HEK293T (cell line): ENCODE measurements around the gene IRAG1.

Source experiments
- CTCF ChIA-PET: fragments of 350-600 bp; formaldehyde crosslinking; extraction: SDS; loops from one replicate; lab custom pipeline; 2021; ENCODE audit warnings: antibody characterized with exemption, inconsistent platforms; lab: Yijun Ruan, JAX
- POLR2A ChIA-PET: fragments of 350-600 bp; formaldehyde crosslinking; extraction: SDS; loops from one replicate; lab custom pipeline; 2020; ENCODE audit warnings: antibody characterized with exemption, inconsistent platforms; lab: Yijun Ruan, JAX
- DNase-seq: peaks from one replicate; pipeline ENCODE4 v3.0.0; 2012; ENCODE audit warnings: mixed read lengths; ENCODE audit errors: extremely low spot score
- ARNT ChIP-seq: fragments of 450-650 bp; IDR thresholded peaks from 2 replicates; pipeline ENCODE4 v1.6.1; 2017; ENCODE audit warnings: mild to moderate bottlenecking
- BHLHE40 ChIP-seq: fragments of 450-650 bp; IDR thresholded peaks from 2 replicates; pipeline ENCODE4 v1.6.1; 2016; ENCODE audit warnings: mild to moderate bottlenecking, moderate library complexity, borderline replicate concordance
- CTBP1 ChIP-seq: fragments of 450-650 bp; IDR thresholded peaks from 2 replicates; pipeline ENCODE4 v1.6.1; 2016; ENCODE audit warnings: borderline replicate concordance
- ELF4 ChIP-seq: fragments of 450-650 bp; IDR thresholded peaks from 2 replicates; pipeline ENCODE4 v1.6.1; 2017; ENCODE audit warnings: antibody characterized with exemption
- FOXA1 ChIP-seq: fragments of 450-650 bp; IDR thresholded peaks from 2 replicates; pipeline ENCODE4 v1.6.1; 2016; ENCODE audit warnings: mild to moderate bottlenecking
- FOXK2 ChIP-seq: fragments of 450-650 bp; IDR thresholded peaks from 2 replicates; pipeline ENCODE4 v1.6.1; 2016; ENCODE audit warnings: mild to moderate bottlenecking
- FOXM1 ChIP-seq: fragments of 450-650 bp; IDR thresholded peaks from 2 replicates; pipeline ENCODE4 v1.6.1; 2017; ENCODE audit warnings: mild to moderate bottlenecking, borderline replicate concordance
- HDGF ChIP-seq: fragments of 450-650 bp; IDR thresholded peaks from 2 replicates; pipeline ENCODE4 v1.6.1; 2017; ENCODE audit warnings: antibody characterized with exemption, borderline replicate concordance
- L3MBTL2 ChIP-seq: fragments of 450-650 bp; conservative IDR thresholded peaks from 2 replicates; pipeline ENCODE4 v1.6.1; 2016; ENCODE audit warnings: mild to moderate bottlenecking
- LEF1 ChIP-seq: fragments of 450-650 bp; IDR thresholded peaks from 2 replicates; pipeline ENCODE4 v1.6.1; 2017; ENCODE audit warnings: mild to moderate bottlenecking, borderline replicate concordance
- NFRKB ChIP-seq: fragments of 450-650 bp; IDR thresholded peaks from 2 replicates; pipeline ENCODE4 v1.6.1; 2016; ENCODE audit warnings: mild to moderate bottlenecking, moderate library complexity
- SP1 ChIP-seq: fragments of 450-650 bp; IDR thresholded peaks from 2 replicates; pipeline ENCODE4 v1.6.1; 2017
- SUZ12 ChIP-seq: fragments of 450-650 bp; IDR thresholded peaks from 2 replicates; pipeline ENCODE4 v1.6.1; 2016; ENCODE audit warnings: mild to moderate bottlenecking
- TARDBP ChIP-seq: fragments of 450-650 bp; IDR thresholded peaks from 2 replicates; pipeline ENCODE4 v1.6.1; 2016
- ZNF384 ChIP-seq: fragments of 450-650 bp; IDR thresholded peaks from 2 replicates; pipeline ENCODE4 v1.6.1; 2016
- TF ChIP-seq, protein P1 (sequence below): fragments of 450-650 bp; IDR thresholded peaks from 2 replicates; pipeline ENCODE4 v1.6.1; 2016

The IRAG1 gene

DNA sequence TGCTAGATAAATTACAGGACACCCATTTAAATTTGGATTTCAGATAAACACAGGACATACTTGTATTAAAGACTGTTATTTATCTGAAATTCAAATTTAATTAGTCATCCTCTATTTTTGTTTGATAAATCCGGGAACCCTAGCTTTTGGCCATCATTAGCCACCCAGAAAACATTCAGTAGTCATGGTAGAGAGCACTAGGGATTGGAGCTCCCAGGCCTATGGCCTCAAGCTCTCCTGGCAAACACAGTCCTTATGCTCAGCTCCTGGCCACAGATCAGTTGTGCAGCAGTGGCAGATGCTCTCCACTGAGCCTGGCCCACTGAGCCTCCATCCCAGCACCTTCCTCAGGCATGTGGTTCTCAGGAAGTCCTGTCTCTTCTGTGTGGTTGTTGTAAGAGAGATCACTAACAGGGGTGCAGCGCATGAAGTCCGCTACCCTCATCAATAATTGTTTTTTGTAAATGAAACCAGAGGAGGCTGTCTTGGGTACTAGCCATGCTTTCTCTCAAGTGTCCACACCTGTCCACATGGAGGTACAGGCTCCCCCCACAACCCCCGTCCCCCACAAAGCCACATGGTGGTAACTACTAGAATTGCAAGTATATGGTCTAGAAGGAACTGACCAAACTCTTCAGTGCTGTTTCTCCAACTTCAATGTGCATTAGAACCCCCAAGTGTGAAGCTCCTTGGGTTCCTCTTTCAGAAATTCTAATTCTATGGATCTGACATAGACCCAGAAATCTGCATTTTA, 1.1 kb upstream of the IRAG1 start:
- CTCF ChIA-PET, result no interaction called here

DNA sequence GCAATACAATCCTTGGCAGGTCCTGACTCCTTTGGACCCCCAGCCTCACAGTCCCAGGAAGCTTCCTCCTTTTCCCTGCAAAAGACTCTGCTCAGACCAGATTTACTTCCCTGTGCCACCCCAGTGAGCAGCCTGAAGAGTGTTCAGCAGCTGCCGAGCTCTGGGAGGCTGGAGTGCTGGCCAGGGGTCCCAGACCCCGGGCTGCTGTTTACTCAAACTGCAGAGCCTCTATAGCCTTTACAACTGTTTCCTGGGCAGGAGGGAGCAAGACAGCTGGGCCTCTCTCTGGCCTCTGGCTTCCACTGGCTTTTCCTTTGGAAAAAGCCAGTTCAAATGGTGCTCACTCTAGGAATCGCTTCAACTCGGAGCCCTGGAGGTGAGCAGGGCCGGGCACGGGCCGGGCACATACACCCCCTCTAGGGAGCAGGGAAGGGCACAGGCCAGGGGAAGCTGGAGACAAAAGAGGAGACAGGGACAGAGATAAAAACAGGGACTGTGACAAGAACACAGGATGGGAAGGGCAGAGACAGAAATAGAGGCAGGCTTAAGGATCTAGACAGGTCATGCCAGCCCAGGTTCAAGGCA, 932 bp downstream of the IRAG1 start:
- ChIA-PET POLR2A (no interaction called here), CTCF (no interaction called here)
- DNase-seq, result no peak
- TF ChIP-seq FOXM1 (no peak), L3MBTL2 (no peak), LEF1 (no peak), ARNT (no peak), ZNF384 (no peak), FOXK2 (no peak), SP1 (no peak), CTBP1 (no peak), ELF4 (no peak), HDGF (no peak), BHLHE40 (no peak), TARDBP (no peak), FOXA1 (no peak), NFRKB (no peak), SUZ12 (no peak)
- TF ChIP-seq, protein P1, sequence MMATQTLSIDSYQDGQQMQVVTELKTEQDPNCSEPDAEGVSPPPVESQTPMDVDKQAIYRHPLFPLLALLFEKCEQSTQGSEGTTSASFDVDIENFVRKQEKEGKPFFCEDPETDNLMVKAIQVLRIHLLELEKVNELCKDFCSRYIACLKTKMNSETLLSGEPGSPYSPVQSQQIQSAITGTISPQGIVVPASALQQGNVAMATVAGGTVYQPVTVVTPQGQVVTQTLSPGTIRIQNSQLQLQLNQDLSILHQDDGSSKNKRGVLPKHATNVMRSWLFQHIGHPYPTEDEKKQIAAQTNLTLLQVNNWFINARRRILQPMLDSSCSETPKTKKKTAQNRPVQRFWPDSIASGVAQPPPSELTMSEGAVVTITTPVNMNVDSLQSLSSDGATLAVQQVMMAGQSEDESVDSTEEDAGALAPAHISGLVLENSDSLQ, result no peak

More for the DNA sequence above, 1.1 kb upstream of the IRAG1 start:
- TF ChIP-seq L3MBTL2, result no peak
- no peak for DNase-seq
- POLR2A ChIA-PET, result no interaction called here

DNA sequence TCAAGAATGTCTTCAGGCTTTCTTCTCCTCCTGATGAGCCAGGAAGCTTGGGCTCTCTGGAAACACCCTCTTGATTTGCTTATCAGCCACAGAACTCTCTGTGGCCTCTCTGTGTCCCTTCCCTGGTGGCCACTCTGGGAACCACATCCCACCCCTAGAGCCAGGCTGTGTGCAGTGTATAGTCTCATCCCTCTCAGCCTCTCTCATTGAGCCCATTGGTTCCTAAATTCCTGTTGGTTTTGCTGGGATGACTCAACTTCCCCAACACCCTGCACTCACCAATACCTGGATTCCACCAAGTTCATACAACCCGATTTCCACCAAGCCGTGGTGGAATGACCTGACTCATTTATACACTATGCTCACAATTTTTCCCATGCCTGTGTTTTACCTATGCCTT, 5.2 kb downstream of the IRAG1 start:
- TF ChIP-seq LEF1, result no peak
- no peak for TF ChIP-seq FOXM1
- TF ChIP-seq SUZ12, result no peak
- TF ChIP-seq ZNF384, result no peak
- no peak for TF ChIP-seq BHLHE40
- no peak for TF ChIP-seq NFRKB
- TF ChIP-seq SP1, result no peak
- TF ChIP-seq FOXK2, result no peak
- no peak for TF ChIP-seq TARDBP
- TF ChIP-seq L3MBTL2, result no peak
- no peak for TF ChIP-seq ARNT
- CTCF ChIA-PET, result interaction anchor here (1.5 kb wide), 1 partner anchor 19 kb away, joined by 4 read pairs; no protein-coding TSS in a partner anchor
- POLR2A ChIA-PET, result no interaction called here
- peak; percentile 44 for DNase-seq

DNA sequence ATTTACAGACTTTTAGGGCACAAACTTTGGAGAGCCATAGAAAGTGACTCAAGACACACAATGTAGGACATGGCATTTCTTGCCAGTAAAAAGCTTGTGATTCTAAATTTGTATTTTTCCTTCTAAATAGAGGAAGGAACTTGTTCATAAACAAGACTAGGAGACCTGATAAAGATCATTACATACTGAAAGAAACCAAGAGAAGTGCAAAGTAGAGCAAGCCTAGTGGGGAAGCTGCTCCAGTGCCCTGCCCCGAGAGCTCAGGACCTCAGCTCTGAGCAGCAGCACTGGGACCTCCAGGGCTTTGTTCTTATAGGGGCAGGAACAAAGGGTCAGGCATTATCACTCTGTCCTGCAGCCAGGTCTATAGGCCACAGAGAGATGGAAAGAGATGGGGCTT, 7.2 kb downstream of the IRAG1 start:
- no peak for DNase-seq
- ChIA-PET POLR2A (interaction anchor here (1.4 kb wide), 1 partner anchor 32 kb away, joined by 3 read pairs; no protein-coding TSS in a partner anchor), CTCF (no interaction called here)
- TF ChIP-seq SP1, result no peak
- TF ChIP-seq TARDBP, result no peak
- TF ChIP-seq SUZ12, result no peak
- TF ChIP-seq, protein P1, result no peak
- no peak for TF ChIP-seq LEF1
- no peak for TF ChIP-seq BHLHE40
- TF ChIP-seq FOXK2, result no peak
- TF ChIP-seq CTBP1, result no peak
- TF ChIP-seq ELF4, result no peak
- TF ChIP-seq FOXM1, result no peak
- no peak for TF ChIP-seq NFRKB
- TF ChIP-seq FOXA1, result no peak
- TF ChIP-seq ZNF384, result no peak
- no peak for TF ChIP-seq L3MBTL2
- TF ChIP-seq HDGF, result no peak
- no peak for TF ChIP-seq ARNT

DNA sequence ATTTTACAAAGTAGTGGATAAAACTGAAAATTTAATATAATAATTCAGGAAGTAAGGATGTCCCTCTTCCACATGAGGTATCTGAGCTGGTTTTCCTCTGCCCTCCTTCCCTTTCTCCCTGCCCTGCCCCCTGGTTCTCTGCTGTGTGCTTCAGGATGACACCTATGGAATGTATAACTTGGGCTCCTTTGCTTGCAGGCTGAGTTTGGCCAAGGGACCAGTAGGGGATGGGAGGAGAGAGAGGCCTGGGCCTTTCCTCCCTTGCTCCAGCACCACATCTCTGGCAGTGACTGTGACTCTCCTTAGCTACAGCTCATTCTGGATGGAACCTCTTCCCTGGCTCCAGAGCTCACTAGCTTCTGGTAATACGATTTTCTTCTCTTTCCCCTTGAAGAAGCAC, 10.1 kb downstream of the IRAG1 start:
- TF ChIP-seq, protein P1, result no peak
- no peak for TF ChIP-seq ARNT
- no peak for TF ChIP-seq FOXK2
- TF ChIP-seq FOXM1, result no peak
- no peak for TF ChIP-seq BHLHE40
- TF ChIP-seq CTBP1, result no peak
- TF ChIP-seq NFRKB, result no peak
- no peak for TF ChIP-seq ELF4
- TF ChIP-seq LEF1, result no peak
- TF ChIP-seq L3MBTL2, result no peak
- no peak for TF ChIP-seq ZNF384
- CTCF ChIA-PET, result interaction anchor here (0.6 to 0.7 kb wide), 2 partner anchors 29 to 281 kb away, joined by 3 to 6 read pairs; no protein-coding TSS in a partner anchor
- no peak for DNase-seq
- POLR2A ChIA-PET, result no interaction called here
